OCI-LY7 (cell line): ENCODE results near the gene TMEM156. TPM values are rescaled to one million over a fixed set of nuclear protein-coding genes. Genes with fewer than 3 reads are reported as not detected.

Source experiments
- BruUV-seq: library from RNA; stranded (reverse); fragments of 400-500 nt; replicated peaks from 2 replicates; lab custom pipeline; 2021; lab: Mats Ljungman, UMichigan
- CTCF ChIA-PET: fragments of 300-600 bp; sonication (Branson Sonifier 250); formaldehyde crosslinking; loops from one replicate; lab custom pipeline; 2022; ENCODE audit warnings: antibody characterized with exemption; ENCODE audit not compliant: unreplicated experiment; lab: Charles Lee
- POLR2A ChIA-PET: fragments of 300-600 bp; sonication (Branson Sonifier 250); formaldehyde crosslinking; loops from one replicate; lab custom pipeline; 2022; ENCODE audit warnings: antibody characterized with exemption; lab: Charles Lee
- DNase-seq: peaks from one replicate; pipeline ENCODE4 v3.0.0-alpha.2; 2015; ENCODE audit warnings: low spot score
- H2AFZ ChIP-seq: fragments of 200-600 bp; sonication (generic), shearing (Covaris generic); 2 replicates; pipeline ENCODE4 v1.6.1; 2014; ENCODE audit warnings: mild to moderate bottlenecking, antibody characterized with exemption, low read length, moderate library complexity
- H3K27ac ChIP-seq: fragments of 200-600 bp; sonication (generic); 2 replicates; pipeline ENCODE4 v1.5.1; 2014; ENCODE audit warnings: mixed run types, low read depth, mild to moderate bottlenecking, moderate library complexity, low read length, inconsistent platforms; ENCODE audit not compliant: poor library complexity, severe bottlenecking
- H3K36me3 ChIP-seq: fragments of 200-600 bp; sonication (generic); 2 replicates; pipeline ENCODE4 v1.6.1; 2014; ENCODE audit warnings: mild to moderate bottlenecking, antibody characterized with exemption, low read length, moderate library complexity, mixed read lengths; ENCODE audit not compliant: insufficient read depth
- H3K4me1 ChIP-seq: fragments of 200-600 bp; sonication (generic); 2 replicates; pipeline ENCODE4 v1.5.1; 2014; ENCODE audit warnings: mild to moderate bottlenecking, low read length; ENCODE audit not compliant: insufficient read depth, poor library complexity, severe bottlenecking
- H3K4me2 ChIP-seq: fragments of 200-600 bp; sonication (generic); 2 replicates; pipeline ENCODE4 v1.6.1; 2014; ENCODE audit warnings: mild to moderate bottlenecking, low read length
- H3K4me3 ChIP-seq: fragments of 200-600 bp; sonication (generic); 2 replicates; pipeline ENCODE4 v1.5.1; 2014; ENCODE audit warnings: mild to moderate bottlenecking, low read depth, low read length; ENCODE audit not compliant: poor library complexity, severe bottlenecking
- H3K79me2 ChIP-seq: fragments of 200-600 bp; sonication (generic); 2 replicates; pipeline ENCODE4 v1.6.1; 2016; ENCODE audit warnings: low read depth, mild to moderate bottlenecking, low read length, moderate library complexity, mixed read lengths; ENCODE audit not compliant: insufficient read depth
- H3K9me2 ChIP-seq: fragments of 200-600 bp; sonication (generic); 2 replicates; pipeline ENCODE4 v1.6.1; 2016; ENCODE audit warnings: mild to moderate bottlenecking, low read length, mixed read lengths; ENCODE audit not compliant: insufficient read depth
- H3K9me3 ChIP-seq: fragments of 200-600 bp; sonication (generic); 2 replicates; pipeline ENCODE4 v1.6.1; 2014; ENCODE audit warnings: mild to moderate bottlenecking, mixed run types, low read length, mixed read lengths
- H4K20me1 ChIP-seq: fragments of 200-600 bp; sonication (generic); 2 replicates; pipeline ENCODE4 v1.6.1; 2014; ENCODE audit warnings: mild to moderate bottlenecking, antibody characterized with exemption, low read length, moderate library complexity, mixed read lengths; ENCODE audit not compliant: insufficient read depth
- CTCF ChIP-seq: fragments of 200-600 bp; sonication (generic); conservative IDR thresholded peaks from 2 replicates; pipeline ENCODE4 v1.5.1; 2014; ENCODE audit warnings: mild to moderate bottlenecking, antibody characterized with exemption, low read length, moderate library complexity, mixed read lengths
- EZH2phosphoT487 ChIP-seq: fragments of 200-600 bp; sonication (generic); IDR thresholded peaks from 2 replicates; pipeline ENCODE4 v1.6.1; 2018; ENCODE audit warnings: low read depth, borderline replicate concordance, mild to moderate bottlenecking, mixed run types, antibody characterized with exemption, low read length, moderate library complexity, mixed read lengths
- intact Hi-C: fragments of 100-400 bp; cut with micrococcal nuclease; formaldehyde crosslinking; loops from one replicate; pipeline ENCODE4 v1.10.0; 2022; ENCODE audit not compliant: unreplicated experiment
- total RNA-seq, 2 experiments: library from RNA; depleted of rRNA in 1 of 2; stranded (reverse); fragments of >200 nt in 1 of 2; shearing (Covaris generic) in 1 of 2; gene quantifications; 2 replicates each; pipeline ENCODE4 v1.2.3, GENCODE V29; 2014 to 2022

TMEM156 gene
- total RNA-seq, 2 experiments from 2014 or later = 29.0 to 29.4 TPM

GRCh38 chr4:38957893-38958292, 74.3 kb downstream of the TMEM156 start:
- Histone ChIP-seq H3K9me3 (no peaks in the 10 kb centered on the region; the same call in 1 of the 2 replicates), H3K27ac (no peak overlapping the region), H2AFZ (no peak overlapping the region), H4K20me1 (no peaks in the 10 kb centered on the region), H3K4me3 (no peak overlapping the region), H3K4me2 (no peak overlapping the region), H3K36me3 (no peaks in the 10 kb centered on the region; the same call in 1 of the 2 replicates), H3K9me2 (no peaks in the 10 kb centered on the region), H3K79me2 (no peaks in the 10 kb centered on the region), H3K4me1 (no peaks in the 10 kb centered on the region)
- no peak for DNase-seq
- intact Hi-C loops = no loop called here
- TF ChIP-seq CTCF = no peak
- TF ChIP-seq EZH2phosphoT487 = no peak
- POLR2A ChIA-PET = interaction anchor here (0.5 to 1.2 kb wide), 5 partner anchors 13 to 1147 kb away, joined by 3 to 4 read pairs (median 4); no protein-coding TSS in a partner anchor
- CTCF ChIA-PET = no interaction called here
- no TSS peak for BruUV-seq

- Histone ChIP-seq H3K9me2 (no peaks in the 10 kb centered on the region), H3K4me1 (no peaks in the 10 kb centered on the region), H3K27ac (no peak overlapping the region), H2AFZ (no peak overlapping the region), H3K4me3 (no peak overlapping the region), H3K4me2 (no peak overlapping the region), H3K36me3 (no peaks in the 10 kb centered on the region; the same call in 1 of the 2 replicates), H3K9me3 (no peaks in the 10 kb centered on the region; the same call in 1 of the 2 replicates), H4K20me1 (no peaks in the 10 kb centered on the region), H3K79me2 (no peaks in the 10 kb centered on the region)
- DNase-seq = no peak
- TF ChIP-seq EZH2phosphoT487 (no peak), CTCF (no peak)
- intact Hi-C loops = no loop called here
- CTCF ChIA-PET = no interaction called here
- BruUV-seq = no TSS peak
- POLR2A ChIA-PET = interaction anchor here (0.7 to 1.1 kb wide), 3 partner anchors 12 to 54 kb away, joined by 3 to 4 read pairs (median 4); no protein-coding TSS in a partner anchor
Observed at GRCh38 chr4:38957261-38957815, 74.9 kb downstream of the TMEM156 start.

- H3K4me3 ChIP-seq = no peak overlapping the region
- H2AFZ ChIP-seq = no peak overlapping the region
- H3K9me3 ChIP-seq = no peaks in the 10 kb centered on the region
- BruUV-seq = no TSS peak
- ChIA-PET POLR2A (interaction anchor here (0.5 to 1.0 kb wide), 2 partner anchors 72 to 286 kb away, joined by 3 to 5 read pairs; no protein-coding TSS in a partner anchor), CTCF (no interaction called here)
- H3K36me3 ChIP-seq = no peaks in the 10 kb centered on the region
- no peaks in the 10 kb centered on the region for H3K79me2 ChIP-seq
- H3K9me2 ChIP-seq = no peaks in the 10 kb centered on the region
- TF ChIP-seq CTCF (no peak), EZH2phosphoT487 (no peak)
- intact Hi-C loops = no loop called here
- no peaks in the 10 kb centered on the region for H4K20me1 ChIP-seq
- no peaks in the 10 kb centered on the region for H3K4me1 ChIP-seq
- DNase-seq = no peak
- H3K4me2 ChIP-seq = no peak overlapping the region
- H3K27ac ChIP-seq = no peak overlapping the region
Observed at GRCh38 chr4:38955957-38956356, 76.3 kb downstream of the TMEM156 start.
